GM19463 (cell line): ENCODE data around the gene PRR7.
"Not testable (repeated sequence)": the region's sequence is repeated elsewhere in the genome, so short reads cannot be mapped to it uniquely, and the experiment has no call there.

Source experiments
- ATAC-seq: cut with Tn5 transposase; IDR thresholded peaks from one replicate; pipeline ENCODE4 v1.9.1; 2021; ENCODE audit warnings: mild to moderate bottlenecking, moderate library complexity; ENCODE audit not compliant: unreplicated experiment

Gene PRR7, protein sequence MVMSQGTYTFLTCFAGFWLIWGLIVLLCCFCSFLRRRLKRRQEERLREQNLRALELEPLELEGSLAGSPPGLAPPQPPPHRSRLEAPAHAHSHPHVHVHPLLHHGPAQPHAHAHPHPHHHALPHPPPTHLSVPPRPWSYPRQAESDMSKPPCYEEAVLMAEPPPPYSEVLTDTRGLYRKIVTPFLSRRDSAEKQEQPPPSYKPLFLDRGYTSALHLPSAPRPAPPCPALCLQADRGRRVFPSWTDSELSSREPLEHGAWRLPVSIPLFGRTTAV

DNA sequence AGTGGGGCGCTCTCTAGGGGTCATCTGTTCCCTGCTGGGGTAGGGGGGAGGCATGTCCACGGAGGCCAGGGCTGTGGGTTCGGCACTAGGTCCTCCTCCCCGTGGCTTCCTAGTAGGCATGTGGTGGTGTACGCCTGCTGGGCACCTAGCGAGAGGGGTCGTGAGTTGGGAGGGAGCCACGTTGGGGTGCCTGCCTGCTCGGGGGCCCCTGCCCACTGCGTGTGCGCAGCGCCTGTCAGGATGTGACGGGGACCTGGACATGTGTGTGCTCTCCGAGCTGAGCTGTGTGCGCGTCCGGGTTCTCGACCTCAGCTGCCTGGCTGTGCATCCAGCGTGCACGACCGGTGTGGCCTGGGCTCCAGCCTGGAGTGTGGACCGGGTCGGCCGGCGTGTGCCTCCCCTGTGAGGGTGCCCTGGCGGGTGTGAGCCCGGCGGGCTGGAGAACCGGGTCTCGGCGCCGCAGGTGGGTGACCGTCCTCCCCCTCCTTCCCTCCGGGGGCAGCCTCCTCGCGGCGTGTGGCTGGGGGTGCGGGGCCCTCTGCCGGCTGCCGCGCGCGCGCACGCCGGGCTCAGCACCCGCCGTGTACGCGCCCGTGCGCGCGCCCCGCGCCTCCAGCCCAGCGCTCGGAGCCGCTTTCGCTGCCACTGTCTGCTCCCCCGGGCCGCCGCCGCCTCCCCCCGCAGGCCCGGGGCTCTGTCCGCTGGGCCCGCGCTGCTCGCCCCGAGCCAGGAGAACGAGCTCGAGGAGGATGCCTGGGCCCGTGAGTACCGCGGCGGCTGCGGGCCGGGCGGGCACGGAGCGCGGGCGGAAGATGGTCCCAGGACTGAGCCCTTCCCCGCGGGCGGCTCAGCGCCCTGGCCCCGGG, at the start of gene PRR7:
TSS of gene PRR7 (plus strand) at position 615 of the 866 bp plus-strand sequence. CDS start 8,254 bp downstream, outside the sequence.
- peak; percentile 58 for ATAC-seq

DNA sequence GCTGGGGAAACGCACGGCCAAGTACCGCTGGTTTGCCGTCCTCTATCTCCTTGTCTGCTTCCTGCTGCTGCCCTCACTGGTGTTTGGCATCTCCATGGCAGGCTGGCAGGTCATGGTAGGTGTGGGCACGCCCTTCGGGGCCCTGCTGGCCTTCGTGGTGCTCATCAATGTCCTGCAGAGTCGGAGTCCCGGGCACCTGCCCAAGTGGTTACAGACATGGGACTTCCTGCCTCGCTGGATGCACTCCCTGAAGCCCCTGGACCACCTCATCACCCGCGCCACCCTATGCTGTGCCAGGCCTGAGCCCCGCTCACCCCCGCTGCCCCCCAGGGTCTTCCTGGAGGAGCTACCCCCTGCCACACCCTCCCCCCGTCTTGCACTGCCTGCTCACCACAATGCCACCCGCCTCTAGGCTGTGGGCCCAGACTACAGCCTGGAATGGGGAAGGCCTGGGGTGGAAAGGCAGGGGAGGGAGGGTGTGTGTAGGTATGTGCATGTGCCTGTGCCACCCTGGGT, 48.7 kb upstream of the PRR7 start:
- ATAC-seq, result no peak

GRCh38 chr5:177399997-177400868, 46.4 kb upstream of the PRR7 start, which contains the start of gene PFN3:
Gene PFN3, minus strand, starts transcription at chr5:177400661. Its CDS starts 85 bp downstream, at chr5:177400576.
- no peak for ATAC-seq

DNA sequence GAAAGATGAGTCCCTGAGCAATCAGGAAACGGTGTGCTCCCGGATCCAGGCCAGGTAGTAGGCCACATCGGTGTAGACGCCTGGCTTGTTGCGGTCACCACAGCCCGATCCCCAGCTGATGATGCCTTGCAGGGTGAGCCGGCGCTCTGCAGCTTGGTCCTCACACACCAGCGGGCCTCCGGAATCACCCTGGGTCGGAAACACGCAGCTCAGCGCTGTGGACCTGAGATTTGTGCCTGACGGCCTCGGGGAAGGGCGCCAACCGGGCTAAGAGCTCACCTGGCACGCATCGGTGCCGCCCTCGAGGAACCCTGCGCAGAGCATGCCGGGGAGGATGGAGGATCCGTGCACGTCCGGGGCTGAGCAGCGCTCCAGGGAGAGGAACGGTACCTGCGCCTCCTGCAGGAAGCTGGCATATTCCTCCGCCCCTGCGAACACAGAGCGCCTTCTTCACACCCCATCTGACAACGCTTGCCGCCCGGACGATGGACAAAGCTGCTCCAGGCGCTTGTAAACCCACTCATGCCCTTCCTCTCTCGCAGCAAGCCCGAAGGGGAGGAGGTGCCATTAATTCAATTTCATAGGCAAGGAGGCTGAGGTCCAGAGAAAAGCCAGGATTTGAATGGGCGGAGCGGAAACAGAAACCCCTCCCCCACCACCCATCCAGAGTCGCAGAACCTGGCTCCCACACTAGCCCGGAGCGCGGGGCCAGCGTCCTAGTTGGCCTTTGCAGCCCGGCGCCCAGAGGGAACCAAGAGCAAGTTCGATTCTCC, 44.2 kb upstream of the PRR7 start:
- no peak for ATAC-seq

DNA sequence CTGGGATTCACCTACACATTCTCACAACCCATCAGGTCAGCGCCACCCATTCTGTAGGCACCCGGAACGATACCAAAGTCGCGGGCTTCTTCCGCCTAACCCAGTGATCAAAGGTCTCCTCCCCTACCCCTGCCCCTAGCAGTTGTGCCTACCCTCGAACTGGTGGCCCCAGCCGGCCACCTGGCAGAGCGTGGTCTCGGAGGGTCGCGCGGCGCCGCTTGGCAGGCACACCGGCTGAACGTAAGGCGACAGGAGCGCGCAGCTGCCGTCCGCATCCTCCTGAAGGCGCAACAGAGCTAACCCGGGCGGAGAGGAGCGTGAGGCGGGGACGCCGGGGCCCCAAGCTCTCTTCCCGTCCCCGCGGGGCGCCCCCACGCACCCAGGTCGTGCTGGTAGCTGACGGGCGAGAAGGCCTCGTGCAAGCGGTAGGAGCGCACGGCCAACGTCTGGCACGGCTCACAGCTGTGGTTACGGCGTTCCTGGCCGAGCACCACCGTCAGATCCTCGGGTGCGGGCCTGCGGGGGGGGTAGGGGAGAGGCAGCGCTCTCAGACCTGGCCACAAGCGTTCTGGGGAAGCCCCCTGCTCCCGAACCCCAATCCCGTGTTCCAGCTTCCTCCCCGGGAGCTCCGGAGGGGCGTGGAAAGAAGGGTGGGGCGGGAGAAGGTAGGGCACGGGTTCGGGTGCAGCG, 43.4 kb upstream of the PRR7 start:
- peak; percentile 16 for ATAC-seq

DNA sequence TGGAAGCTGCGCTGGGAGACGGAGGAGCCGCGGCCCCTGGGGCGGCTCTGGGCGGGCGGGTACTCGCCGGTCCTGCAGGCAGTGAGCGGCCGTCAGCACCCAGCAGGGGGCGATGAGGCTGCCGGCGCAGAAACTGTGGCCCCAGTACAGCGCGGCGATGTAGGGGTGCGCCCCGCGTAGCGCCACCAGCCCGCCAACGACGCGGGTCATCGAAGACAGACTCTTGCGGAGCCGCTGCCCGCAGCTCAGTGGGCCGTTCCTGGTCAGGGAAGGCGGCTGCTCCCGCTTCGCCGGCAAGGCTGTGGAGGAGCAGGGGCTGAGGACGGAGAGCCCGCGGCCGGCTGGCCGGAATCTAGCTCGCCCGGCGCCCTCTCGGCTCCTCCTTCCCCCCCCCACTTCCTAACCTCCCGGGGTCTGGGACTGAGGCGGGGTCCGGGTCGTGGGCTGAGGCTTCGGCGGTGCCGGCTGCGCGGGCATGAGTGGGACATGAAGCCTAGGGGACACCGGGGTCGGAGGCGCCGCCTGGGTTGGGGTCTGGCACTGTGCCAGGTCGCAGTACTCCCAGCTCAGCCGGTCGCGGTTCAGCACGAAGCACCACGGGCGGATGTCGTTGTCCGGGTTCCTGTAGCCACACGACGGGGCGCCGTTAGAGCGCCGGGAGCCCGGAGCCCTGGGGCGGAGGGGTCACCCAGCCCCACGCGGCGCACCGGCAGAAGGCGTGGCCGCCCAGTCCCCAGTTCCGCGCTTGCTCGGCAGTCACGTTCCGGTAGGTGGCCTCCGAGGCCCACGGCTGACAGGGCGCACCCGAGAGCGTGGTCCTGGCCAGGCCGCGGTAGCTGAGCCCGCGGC, 42.6 kb upstream of the PRR7 start:
- ATAC-seq, result peak; percentile 71

- no peak for ATAC-seq
Measured at GRCh38 chr5:177404641-177405179, 41.9 kb upstream of the PRR7 start.

DNA sequence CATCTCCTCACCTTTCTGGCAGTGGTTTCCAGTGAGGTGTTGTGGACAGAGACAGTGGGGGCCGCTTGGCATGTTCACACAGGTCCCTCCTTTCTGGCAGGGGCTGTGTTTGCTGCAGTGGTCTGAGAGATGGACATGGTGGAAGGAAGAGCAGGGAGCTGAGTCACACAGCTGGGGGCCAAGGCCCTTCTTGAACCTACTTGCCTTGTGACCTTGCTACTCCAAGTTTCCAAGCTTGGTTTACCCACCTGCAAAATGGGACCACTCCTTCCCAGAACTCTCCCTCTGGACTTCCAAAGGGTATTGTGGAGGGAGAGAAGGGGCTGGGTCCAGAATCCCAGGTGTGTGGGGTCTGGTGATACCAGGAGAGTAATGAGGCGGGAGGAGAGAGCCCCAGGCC, 41.3 kb upstream of the PRR7 start:
- no peak for ATAC-seq

DNA sequence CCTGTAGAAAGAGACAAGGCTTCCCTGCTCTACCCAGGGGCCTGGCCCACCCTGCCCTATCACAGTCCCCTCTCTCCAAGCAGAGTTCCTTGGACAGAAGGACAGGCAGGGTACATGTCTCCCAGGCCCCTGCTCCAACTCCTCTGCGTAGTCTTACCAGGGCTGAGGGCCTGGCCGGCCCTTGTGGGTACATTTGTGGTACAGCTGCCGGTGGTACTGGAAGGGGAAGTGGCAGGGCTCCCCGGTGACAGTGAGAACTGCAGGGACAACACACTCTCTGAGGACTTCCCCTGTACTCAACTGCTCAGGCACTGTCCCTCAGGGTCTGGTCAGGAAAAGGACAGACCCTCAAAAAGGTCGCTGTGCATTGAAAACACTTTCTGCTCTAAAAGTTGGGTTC, 40.8 kb upstream of the PRR7 start:
- ATAC-seq, result no peak

GRCh38 chr5:177409043-177409801, 37.4 kb upstream of the PRR7 start, which contains the start of gene F12:
Gene F12, minus strand, starts transcription at chr5:177409564. Its CDS starts 37 bp downstream, at chr5:177409527.
- no peak for ATAC-seq

DNA sequence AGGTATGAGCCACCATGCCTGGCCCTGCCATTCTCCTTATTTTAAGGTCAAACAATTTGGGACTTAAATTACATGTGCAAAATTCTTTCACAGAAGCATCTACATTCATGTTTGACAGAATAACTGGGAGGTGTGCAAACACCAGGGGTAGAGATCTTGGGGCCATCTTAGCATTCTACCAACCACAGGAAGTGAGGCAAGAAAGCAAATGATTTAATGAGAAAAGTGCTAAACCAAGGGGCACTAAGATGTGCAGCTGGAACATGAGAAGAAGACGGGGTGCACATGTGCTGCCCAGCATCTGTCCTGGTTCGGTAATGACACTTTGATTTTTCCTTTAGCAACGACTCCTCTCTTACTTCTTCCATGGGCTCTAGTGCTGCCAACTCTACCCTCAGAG, 36.0 kb upstream of the PRR7 start:
- ATAC-seq, result no peak

- peak; percentile 72 for ATAC-seq
Measured at GRCh38 chr5:177412603-177413233, 33.9 kb upstream of the PRR7 start.

GRCh38 chr5:177414481-177414880, 32.1 kb upstream of the PRR7 start:
- no peak for ATAC-seq

DNA sequence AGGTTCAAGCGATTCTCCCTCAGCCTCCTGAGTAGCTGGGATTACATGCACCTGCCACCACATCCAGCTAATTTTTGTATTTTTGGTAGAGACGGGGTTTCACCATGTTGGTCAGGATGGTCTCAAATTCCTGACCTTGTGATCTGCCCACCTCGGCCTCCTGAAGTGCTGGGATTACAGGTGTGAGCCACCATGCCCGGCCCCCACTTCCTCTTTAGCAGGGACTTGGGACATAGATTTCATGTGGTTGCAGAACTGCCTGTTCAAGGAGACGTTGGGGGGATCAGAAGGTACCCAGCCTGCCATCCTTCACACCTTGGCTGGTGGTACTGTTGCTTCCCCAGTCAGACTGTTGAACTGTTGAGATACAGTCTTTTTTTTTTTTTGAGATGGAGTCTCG, 29.5 kb upstream of the PRR7 start:
- not testable (repeated sequence) for ATAC-seq

DNA sequence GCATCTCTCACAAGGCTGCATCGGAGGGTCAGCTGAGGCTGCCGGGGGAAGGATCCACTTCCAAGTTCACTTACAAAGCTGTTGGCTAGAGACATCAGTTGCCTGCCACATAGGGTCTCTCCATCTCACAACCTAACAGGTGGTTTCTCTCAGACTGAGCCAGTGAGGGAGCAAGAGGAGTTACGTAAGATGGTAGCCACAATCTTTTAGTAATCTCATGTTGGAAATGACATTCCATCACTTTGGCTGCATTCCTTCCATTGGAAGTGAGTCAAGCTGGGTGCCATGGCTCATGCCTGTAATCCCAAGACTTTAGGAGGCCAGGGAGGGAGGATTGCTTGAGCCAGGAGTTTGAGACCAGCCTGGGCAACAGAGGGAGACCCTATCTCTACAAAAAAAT, 27.6 kb upstream of the PRR7 start:
- no peak for ATAC-seq

DNA sequence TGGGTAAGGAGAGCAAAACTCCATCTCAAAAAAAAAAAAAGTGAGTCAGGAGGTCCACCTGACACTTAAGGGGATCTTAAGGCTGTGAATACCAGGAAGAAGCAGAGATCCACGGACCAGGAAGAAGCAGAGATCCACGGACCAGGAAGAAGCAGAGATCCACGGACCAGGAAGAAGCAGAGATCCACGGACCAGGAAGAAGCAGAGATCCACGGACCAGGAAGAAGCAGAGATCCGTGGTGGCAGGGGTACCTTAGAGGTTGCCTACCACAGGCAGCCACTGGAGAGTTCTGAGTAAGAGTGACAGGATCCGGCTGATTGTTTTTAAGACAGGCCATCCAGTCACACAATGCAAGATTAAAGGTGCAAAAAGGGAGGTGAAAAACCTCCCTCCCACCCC, 26.1 kb upstream of the PRR7 start:
- not testable (repeated sequence) for ATAC-seq
